Stimulated activated CD4-positive, alpha-beta T cell treated with anti-CD3 and anti-CD28 coated beads, Interleukin-15, amount 100 ng/mL, for 48 hours (primary cell): Measurements from ENCODE around the gene ERC1.
"Not testable (repeated sequence)": the region's sequence is repeated elsewhere in the genome, so short reads cannot be mapped to it uniquely, and the experiment has no call there.

Experiments
- DNase-seq, 2 donors: peaks; one replicate each; pipeline ENCODE4 v3.0.0-alpha.2; 2020; ENCODE audit warnings: low read depth in 2 of 2

Gene ERC1

DNA sequence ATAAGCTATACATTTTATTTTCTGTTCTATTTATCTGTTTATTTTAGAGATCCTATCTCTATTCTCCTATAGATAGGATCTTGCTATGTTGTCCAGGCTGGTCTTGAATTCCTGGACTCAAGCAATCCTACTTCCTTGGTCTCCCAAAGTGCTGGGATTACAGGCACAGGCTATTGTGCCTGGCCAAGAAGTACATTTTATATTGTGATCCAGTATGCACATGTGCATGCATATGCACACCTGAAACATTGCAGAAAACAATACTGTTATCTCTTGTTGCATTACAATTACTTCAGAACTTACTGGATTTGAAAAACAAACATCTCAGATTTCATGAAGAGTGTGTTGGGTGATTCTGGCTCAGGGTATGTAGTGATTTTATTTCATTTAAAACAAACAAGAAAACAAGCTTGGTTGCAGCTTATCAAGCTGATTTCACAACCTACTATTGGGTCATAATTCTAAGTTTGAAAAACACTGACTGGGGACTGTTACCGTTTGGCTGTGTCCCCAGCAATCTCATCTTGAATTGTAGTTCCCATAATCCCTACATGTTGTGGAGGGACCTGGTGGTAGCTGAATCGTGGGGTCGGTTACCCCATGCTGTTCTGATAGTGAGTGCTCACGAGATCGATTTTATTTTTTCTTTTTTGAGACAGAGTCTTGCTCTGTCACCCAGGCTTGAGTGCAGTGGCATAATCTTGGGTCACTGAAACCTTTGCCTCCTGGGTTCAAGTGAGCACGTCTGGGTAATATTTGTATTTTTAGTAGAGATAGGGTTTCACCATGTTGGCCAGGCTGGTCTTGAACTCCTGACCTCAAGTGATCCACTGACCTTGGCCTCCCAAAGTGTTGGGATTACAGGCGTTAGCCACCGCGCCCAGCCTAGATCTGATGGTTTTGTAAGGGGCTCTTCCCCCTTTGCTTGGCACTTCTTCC lies 31.3 kb downstream of the ERC1 start:
- DNase-seq = no peak

DNA sequence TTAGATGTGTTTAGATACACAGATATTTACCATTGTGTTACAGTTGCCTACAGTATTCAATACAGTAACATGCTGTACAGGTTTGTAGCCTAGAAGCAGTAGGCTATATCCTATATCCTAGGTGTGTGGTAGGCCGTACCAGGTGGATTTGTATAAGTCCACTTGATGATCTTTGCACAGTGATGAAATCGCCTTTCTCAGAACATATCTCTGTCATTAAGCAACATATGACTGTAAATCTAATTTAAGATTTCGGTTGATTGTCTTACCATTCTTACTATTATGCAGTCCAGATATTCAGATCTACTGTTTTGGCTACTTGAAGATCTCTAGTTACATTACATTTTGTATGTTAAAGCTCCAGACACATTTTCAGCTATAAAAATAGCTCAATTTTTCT lies 39.8 kb downstream of the ERC1 start:
- DNase-seq = no peak

DNA sequence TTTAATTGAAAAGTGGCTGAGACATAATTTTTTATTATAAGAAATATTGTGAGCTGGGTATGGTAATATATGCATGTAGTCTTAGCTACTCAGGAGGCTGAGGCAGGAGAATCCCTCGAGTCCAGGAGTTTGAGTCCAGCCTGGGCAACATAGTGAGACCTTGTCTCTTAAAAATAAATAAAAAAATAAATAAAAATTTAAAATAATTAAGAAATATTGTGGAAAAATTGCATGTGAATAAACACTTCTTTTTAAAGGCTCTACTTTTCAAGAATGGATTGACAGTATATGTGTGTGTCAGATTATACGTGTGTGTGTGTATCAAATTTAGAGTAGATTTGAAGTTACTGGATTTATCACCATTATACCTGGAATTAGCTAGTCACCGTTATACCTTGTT lies 43.2 kb downstream of the ERC1 start:
- DNase-seq = no peak

DNA sequence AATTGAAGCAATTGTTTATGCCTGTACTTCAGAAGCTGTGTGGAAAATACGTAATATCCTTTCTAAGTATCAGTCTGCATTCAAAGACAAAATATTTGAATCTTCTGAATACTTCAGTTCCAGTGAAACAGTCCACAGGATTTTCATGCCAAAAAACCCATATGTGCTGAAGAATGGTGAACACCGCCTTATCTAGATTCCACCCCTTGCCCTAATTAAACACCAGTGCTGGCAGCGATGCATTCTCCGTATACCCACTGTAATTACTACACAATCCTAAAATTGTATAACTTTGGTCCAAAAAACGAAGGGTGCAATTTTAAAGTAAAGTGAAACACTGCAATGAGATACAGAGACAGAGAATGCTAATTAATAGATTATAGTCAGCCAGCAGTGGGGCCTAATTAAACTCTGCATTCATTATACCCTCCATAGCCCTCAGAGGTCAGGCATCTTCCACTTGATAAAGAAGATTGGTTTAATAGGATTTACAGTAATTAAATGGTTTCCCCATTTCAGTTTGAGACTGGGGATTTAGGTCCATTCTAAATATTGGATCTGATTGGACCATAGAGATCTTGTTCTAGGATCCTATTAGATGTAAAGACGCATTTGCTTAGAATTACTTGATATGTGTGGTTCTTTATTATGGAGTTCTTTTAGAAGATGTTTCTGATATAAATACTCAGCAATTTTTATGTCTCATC lies 43.9 kb downstream of the ERC1 start:
- no peak for DNase-seq

DNA sequence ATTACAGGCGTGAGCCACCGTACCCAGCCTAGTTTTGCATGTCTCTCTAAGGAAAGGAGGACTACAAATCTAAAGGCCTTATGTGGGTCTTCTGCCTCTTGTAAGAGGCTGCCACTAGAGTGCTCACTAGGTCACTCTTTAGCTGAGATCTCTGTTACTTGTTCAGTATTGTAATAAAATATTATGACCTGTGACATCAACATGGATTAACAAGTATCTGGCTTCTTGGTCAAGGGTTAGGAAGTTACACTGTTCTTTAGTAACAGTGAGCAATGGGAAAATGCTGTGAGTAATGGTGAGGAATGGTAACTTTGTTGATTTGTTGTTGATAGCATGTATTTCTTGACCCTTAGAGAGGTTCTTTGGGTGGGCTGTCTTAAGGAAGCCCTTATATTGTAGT lies 50.5 kb downstream of the ERC1 start:
- DNase-seq = no peak

DNA sequence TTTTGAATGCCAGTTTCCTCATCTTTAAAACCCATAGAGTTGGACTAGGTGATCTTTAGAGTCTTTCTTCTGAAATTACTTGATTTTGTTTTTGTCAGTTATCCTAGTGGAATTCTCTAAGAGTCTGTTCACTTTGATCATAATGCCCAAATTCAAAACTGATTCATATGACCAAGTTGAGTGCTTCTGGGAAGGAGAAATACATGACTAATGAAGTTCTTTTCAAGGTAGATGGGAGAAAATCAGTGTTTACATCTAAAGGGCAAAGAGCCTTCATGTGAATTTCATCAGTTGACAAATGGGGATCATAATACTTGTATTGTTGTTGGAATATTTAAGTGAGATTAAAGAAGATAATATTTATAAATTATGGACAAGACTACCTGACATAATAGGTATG lies 53.2 kb downstream of the ERC1 start:
- DNase-seq = no peak

DNA sequence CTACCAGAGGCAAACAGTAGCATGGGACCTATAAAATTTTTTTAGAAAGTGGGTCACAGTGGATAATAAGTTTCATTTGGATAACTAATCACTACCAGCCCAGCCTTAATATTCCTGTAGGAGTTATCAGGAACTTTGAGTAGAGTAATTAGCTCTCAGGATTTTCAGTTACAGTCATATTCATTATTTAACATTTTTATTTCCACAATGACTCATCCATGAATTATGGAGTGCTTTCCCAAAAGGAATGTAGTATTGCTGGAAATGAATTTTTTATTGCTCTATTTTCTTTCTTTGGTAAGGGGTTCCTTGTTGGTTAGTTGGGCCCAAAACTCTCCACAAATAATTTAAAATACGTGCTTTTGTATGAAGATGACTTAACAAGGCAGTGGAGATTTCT lies 53.7 kb downstream of the ERC1 start:
- DNase-seq = no peak

DNA sequence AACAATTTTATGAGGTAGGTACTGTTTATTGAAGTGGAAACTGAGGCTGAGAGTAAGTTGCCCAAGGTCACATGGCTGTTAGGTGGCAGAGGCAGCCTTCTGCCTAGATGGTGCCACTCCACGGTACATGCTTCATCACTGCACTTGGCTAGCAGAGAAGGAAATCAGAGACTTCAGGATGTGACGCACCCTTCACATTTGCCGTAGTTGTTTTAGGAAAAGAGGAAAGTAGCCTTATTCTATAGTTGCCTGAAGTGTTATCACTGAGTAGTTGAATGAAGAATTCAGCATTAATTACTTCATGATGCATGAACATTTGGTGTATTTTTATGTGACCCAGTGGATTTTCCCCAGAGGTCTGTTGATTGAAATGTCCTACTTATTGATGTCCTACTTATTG lies 55.7 kb downstream of the ERC1 start:
- no peak for DNase-seq

DNA sequence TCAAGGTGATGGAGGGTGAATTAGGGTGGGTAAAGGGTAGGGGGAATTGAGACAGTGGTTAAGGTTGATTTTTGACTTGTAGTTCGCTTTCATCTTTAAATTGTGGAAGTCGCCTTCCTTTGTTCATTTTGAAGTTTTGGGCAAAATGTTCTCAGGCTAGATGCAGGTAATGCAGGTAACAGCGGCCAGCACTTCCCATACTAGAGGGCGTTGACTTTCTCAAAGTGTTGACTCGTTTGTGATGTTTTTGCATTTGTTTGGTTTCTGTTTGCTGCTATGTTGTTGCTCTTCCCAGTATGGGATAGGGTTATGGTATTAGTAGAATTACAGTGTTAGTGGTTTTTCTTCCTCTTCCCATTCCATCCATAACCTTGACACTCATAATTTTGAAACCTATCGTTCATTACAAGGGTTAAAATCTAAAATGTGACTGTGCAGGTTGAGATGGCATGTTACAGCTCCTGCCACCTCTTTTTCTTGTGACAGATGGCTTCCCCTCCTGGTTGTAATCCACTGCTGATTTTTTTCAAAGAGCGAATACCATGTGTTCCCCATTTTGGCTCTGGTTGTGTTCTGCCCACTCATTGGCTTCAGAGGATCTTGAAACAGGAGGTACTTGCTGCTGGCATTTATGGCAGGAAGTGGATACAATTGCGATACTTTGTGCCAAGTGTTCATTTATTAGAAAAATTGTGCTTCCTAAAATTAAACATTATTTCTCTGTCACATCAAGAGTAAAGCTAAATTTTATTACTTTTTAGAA lies 57.1 kb downstream of the ERC1 start:
- DNase-seq = no peak

DNA sequence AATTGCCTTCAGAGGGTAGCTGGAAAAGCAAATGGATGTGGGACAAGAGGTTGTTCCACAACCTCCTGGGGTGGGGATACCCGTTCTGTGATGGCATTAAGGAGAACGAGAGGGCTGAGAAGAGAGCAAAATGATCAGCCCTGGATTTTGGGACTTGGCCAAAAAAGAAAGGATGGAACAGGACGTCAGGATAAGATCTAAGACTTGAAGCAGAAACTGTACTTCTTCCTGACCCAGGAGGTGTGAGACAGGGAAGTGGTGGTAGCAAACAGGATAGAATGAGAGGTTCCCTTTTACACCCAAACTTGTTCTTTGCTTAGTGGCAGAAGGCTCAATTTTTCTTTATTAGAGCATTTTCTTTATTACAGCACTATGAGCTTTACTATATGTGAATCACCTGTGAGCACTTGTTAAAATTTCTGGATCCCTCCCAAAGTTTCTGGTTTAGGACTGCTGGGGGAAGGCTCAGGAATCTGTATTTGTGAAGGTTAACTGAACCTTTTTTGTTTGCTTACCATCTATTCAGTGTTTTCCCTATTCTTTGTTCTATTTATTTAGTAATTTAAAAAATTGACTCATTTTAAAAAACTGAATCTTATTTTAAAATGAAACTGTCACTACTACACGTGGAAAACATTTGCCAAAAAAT lies 59.2 kb downstream of the ERC1 start:
- no peak for DNase-seq

DNA sequence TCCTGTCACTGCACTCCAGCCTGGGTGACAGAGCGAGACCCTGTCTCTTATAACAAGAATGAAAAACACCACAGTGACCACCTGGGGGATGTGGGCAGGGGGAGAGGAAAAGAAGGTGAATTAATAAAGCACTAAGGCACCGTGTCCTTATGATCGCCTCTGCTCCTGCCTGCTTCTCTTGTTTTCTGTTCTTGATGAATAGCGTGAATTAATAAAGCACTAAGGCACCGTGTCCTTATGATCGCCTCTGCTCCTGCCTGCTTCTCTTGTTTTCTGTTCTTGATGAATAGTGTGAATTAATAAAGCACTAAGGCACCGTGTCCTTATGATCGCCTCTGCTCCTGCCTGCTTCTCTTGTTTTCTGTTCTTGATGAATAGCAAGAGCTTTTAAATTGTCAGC lies 60.6 kb downstream of the ERC1 start:
- not testable (repeated sequence) for DNase-seq

DNA sequence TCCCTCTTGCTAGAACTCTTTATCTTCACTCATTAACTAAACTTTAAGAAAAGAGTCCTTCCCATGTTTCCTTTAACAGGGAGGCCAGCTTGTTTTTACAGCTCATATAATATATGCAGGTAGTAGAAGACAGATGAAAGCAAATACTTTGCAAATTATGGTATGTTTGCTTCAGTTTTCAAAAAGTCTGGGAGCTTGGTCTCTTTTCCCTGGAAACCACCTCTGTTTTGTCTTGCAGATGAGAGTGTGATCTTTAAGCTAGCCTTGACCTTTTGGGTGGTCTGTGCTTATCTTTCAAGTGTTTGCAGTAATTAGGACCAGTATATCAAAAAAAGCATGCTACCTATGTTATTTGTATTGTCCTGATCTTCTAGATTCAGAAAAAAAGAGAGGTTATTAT lies 62.7 kb downstream of the ERC1 start:
- DNase-seq = no peak

DNA sequence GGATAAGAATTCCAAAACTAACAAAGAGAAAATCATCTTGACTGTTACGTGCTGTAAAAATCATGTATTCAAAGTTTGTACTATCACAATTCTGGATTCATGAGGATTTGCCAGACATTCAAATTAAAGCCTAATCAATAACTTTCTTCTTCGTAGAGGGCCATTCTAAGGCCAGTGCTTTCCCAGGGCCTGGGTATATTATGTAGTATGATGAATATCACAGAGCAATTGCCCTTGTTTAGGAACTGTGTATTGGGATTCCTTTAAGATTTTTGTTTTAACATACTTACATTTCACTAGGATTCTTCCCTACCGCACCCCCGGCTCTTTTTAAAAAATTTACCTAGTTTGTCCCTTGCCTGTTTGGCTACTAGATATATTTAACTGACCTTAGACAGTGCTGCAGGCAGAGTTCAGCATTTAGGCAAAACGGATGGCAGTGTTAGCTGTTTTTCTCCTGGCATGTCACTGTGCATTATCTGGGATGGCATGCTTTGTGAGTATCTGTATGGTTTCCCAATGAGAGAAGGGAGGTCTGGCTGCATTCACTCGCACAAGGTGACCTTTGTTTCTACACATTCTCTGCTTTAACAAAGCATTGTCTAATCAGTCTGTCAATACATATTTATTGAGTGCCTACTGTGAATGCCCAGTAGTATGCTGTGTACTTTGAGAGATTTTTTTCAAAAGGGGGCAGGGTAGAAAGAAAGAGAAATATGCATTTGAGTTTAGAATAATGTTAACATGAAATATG lies 63.3 kb downstream of the ERC1 start:
- DNase-seq = no peak

DNA sequence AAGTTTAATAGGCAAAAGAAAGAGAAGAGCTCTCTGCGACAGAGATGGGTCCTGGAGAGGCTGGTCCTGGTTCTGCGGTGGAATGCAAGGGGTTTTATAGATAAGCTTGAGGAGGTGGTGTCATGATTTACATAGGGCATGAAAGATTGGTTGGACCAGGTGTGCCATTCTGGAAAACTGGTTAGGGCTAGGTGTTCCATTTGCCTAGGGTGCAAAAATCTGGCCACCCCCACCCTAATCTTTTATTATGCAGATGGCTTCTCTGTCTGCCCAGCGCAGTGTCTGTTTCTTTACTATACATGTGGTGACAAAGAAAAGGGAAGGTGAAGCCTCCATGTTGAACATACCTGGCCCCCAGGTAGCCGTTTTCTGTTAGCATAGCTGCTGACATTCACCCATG lies 65.4 kb downstream of the ERC1 start:
- DNase-seq = no peak

DNA sequence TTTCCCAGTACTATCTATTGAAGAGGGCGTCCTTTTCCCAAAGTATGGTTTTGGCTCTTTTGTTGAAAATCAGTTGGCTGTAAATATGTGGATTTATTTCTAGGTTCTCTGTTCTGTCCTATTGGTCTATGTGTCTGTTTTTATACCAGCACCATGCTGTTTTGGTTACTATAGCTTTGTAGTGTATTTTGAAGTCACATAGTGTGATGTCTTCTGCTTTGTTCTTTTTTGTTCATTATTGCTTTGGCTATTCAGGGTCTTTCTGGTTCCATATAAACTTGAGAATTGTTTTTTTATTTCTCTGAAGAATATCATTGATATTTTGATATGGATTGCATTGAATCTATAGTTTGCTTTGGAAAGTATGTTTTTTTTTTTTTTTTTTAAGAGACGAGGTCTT lies 67.4 kb downstream of the ERC1 start:
- DNase-seq = no peak

DNA sequence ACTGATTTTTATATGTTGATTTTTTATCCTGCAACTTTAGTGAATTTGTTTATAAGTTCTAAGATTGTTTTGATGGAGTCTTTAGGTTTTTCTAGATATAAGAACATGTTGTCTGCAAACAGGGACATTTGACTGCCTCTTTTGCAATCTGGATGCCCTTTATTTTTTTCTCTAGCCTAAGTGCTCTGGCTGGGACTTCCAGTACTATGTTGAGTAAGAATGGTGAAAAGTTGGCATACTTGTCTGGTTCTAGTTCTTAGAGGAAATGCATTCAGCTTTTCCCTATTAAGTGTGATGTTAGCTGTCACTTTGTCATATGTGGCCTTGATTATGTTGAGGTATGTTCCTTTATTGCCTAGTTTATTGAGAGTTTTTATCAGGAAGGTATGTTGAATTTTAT lies 68.1 kb downstream of the ERC1 start:
- no peak for DNase-seq

DNA sequence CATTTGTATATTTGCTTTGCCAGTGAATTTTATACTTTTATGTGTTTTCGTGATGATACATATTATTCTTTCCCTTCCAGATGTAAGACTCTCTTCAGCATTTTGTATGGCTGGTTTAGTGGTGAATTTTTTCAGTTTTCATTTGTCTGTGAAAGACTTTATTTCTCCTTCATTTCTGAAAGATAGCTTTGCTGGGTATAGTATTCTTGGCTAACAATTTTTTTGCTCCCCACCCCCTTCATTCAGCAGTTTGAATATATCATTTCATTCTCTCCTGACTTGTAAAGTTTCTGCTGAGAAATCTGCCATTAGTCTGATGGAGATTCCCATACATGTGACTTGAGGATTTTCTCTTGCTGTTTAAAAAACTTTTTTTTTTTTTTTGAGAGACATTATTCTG lies 72.8 kb downstream of the ERC1 start:
- DNase-seq = no peak

DNA sequence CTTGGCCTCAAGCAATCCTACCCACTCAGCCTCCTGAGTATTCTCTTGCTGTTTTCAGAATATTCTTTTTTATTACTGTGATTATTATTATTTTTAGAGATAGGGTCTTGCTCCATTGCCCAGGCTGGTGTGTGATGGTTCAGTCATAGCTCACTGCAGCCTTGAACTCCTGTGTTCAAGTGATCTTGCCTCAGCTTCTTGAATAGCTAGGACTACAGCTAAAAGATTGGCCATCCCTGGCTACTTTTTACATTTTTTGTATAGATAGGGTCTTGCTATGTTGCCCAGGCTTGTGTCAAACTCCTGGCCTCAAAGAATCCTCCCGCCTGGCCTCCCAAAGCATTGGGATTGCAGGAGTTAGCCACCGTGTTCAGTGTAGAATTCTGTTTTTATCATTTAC lies 73.3 kb downstream of the ERC1 start:
- no peak for DNase-seq

DNA sequence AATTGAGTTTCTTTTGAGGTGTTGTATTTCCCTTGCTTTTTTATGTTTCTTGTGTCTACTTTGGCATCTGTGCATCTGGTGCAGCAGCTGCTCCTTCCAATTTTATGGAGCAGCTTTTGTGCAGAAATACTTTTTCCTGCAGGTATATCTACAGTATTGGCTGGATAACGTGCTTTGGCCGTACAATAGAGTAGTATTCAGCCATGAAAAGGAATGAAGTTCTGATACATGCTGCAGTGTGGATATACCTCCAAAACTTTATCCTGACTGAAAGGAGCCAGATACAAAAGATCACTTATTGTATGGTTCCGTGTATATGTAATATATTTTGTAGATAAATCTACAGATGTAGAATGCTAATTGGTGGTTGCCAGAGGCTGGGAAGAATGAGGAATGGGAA lies 74.6 kb downstream of the ERC1 start:
- DNase-seq = no peak

DNA sequence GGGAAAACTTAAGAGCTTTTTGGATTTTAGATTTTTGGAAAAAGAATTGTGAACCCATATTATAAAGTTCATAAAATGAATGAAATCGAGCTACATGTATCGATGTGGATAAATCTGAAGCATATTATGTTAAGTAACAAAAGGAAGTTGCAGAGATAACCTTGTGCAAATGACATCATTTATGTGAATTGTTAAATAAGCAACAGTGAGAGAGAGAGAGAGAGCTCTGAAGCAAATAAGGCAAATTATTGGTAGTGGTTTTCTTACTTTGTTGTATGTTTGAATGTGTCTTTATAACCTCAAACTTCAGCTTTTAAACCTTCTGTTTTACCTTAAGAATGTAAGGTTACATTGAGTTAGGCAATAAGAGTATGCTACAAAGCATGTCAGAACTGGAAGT lies 78.8 kb downstream of the ERC1 start:
- no peak for DNase-seq

DNA sequence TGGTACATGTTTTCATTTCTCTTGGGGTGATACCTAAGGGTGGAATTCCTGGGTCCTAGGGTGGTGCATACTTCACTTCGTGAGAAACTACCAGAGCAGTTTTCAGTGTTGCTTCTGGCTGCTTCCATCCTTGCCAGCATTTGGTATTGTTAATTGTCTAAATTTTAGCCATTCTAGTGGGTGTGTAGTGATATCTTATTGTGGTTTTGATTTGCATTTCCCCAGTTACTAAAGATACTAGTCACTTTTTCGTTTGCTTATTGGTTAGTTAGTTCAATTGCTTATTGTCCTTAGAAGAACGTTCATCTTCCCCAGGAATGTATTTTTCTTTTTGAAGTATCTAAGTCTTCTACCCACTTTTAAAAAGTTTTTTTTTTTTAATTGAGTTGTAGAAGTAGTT lies 80.2 kb downstream of the ERC1 start:
- no peak for DNase-seq
